ENCODE results near the gene HDHD3.
A peak's percentile ranks its signal among the peaks of the same experiment; 100 is the strongest.

The HDHD3 gene

DNA sequence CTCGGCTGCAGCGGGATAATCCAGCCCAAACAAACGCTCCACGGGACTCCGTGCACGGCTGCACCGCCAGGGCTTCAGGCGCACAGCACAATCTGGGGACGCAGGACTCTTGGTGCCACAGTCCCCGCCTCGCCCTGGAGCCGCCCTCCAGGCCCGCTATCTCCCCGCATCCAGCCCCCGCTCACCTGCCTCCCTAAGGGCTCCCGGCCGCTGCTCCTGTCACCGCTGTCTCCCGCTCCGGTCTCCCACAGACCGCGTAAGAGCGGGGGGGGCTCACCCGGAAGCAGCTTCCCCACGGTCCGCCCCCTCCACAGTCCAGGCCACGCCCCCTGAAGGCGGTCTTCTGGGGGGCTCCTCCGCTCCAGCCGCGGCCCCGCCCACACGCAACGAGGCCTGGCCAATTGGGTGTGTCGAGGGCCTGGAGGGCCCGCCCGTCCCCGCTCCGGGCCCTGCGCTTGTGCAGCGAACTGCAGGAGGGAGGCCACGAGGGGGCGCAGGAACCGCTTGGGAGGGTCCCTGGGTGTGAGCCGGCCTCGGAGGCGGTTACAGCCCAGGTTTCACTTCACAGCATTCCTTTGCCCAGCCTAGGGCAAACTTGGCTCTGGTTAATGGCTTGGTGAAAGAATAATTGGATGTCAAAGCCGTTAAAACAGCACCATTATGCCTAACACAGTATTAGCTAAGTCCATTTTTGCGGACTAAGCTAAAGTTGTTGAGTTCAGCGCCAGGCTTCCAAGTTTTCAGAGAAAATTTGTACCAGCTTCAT lies 24.4 kb upstream of the HDHD3 start, which contains the start of gene ALAD:
Gene ALAD, minus strand, starts transcription at position 258 of the 766 bp plus-strand sequence. CDS start 7,725 bp downstream, outside the sequence.
- Histone ChIP-seq H3K4me3 (ENCODE audit: low read depth, low read length) (peak within 1 kb of the TSS; percentile 88), H3K27me3 (ENCODE audit: control insufficient read depth, insufficient read depth, low read length) (no peaks in the 10 kb centered on the region), H3K9ac (ENCODE audit: low read depth, low read length) (peak within 1 kb of the TSS; percentile 37), H3K4me1 (ENCODE audit: control insufficient read depth, insufficient read depth, low read length) (no peaks in the 10 kb centered on the region), H3K9me3 (ENCODE audit: control insufficient read depth, insufficient read depth, low read length) (no peaks in the 10 kb centered on the region), H3K36me3 (ENCODE audit: control insufficient read depth, insufficient read depth, low read length) (no peaks in the 10 kb centered on the region)

GRCh38 chr9:113399646-113400200 lies 22.9 kb upstream of the HDHD3 start:
- no peaks in the 10 kb centered on the region for H3K36me3 ChIP-seq (ENCODE audit: control insufficient read depth, insufficient read depth, low read length)
- H3K9me3 ChIP-seq (ENCODE audit: control insufficient read depth, insufficient read depth, low read length): no peaks in the 10 kb centered on the region
- H3K4me3 ChIP-seq (ENCODE audit: low read depth, low read length): no peak overlapping the region
- no peak overlapping the region for H3K9ac ChIP-seq (ENCODE audit: low read depth, low read length)
- H3K4me1 ChIP-seq (ENCODE audit: control insufficient read depth, insufficient read depth, low read length): no peaks in the 10 kb centered on the region
- no peaks in the 10 kb centered on the region for H3K27me3 ChIP-seq (ENCODE audit: control insufficient read depth, insufficient read depth, low read length)

- Histone ChIP-seq H3K4me1 (ENCODE audit: control insufficient read depth, insufficient read depth, low read length) (no peaks in the 10 kb centered on the region), H3K9me3 (ENCODE audit: control insufficient read depth, insufficient read depth, low read length) (no peaks in the 10 kb centered on the region), H3K4me3 (ENCODE audit: low read depth, low read length) (no peak overlapping the region), H3K36me3 (ENCODE audit: control insufficient read depth, insufficient read depth, low read length) (no peaks in the 10 kb centered on the region), H3K27me3 (ENCODE audit: control insufficient read depth, insufficient read depth, low read length) (no peaks in the 10 kb centered on the region), H3K9ac (ENCODE audit: low read depth, low read length) (no peak overlapping the region)
Observed at GRCh38 chr9:113398796-113399195, 22.0 kb upstream of the HDHD3 start.

DNA sequence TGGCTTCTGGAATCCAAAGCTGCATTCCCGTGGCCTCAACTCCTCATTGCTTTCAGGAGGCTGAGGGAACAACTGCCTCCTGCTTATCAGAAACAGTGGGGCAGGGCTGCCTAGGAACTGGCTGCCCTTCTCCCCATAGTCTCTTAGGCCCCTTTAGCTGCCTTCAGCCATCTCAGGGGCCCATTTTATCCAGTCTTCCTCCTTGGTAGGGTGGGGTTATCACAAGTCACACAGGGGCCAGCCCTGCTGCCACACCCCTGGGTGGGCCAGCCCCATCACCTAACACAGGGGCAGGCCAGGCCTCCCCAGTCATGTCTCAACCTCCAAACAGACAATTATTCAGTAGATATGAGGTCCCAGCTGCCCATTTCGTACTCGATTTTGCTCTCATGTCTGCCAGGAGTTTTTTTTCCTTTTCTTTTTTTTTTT lies 20.4 kb upstream of the HDHD3 start:
- Histone ChIP-seq H3K4me3 (ENCODE audit: low read depth, low read length) (no peak overlapping the region), H3K9me3 (ENCODE audit: control insufficient read depth, insufficient read depth, low read length) (no peaks in the 10 kb centered on the region), H3K27me3 (ENCODE audit: control insufficient read depth, insufficient read depth, low read length) (no peaks in the 10 kb centered on the region), H3K36me3 (ENCODE audit: control insufficient read depth, insufficient read depth, low read length) (no peaks in the 10 kb centered on the region), H3K9ac (ENCODE audit: low read depth, low read length) (no peak overlapping the region), H3K4me1 (ENCODE audit: control insufficient read depth, insufficient read depth, low read length) (no peaks in the 10 kb centered on the region)

DNA sequence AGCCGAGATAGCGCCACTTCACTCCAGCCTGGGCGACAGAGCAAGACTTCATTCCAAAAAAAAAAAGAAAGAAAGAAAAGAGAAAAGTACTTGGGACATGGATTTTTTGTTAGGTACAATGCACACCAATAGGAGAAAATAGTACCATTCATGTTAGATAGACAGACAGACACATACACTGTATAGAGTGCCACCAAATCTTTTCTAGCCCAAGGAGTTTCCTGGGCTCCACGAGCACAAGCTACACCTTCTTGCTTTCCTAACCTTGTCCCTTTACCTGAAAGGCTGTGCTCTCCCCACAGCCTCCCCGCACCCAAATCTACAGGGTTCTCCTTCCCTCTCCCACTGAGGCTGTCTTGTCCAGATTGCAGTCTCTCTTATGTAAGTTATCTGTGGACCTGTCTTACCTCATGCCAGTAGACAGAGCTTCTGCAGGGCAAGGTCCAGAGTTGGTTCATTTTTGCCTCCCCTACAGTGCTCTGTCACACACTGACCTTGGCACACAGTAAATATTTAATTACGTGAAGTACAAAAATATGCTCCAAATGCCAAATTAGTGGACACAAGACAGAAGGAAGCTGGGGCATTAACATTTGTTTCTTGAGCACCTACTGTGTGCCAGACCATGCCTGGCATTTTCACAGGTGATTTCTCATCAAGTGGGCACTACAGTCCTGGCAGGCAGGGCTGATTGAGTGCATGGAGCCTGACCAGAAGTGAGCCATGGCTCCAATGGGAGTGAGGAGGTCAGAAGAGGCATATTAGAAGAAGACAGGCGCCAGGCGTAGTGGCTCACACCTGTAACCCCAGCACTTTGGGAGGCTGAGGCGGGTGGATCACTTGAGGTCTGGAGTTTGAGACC lies 18.4 kb upstream of the HDHD3 start:
- no peaks in the 10 kb centered on the region for H3K27me3 ChIP-seq (ENCODE audit: control insufficient read depth, insufficient read depth, low read length)
- H3K36me3 ChIP-seq (ENCODE audit: control insufficient read depth, insufficient read depth, low read length): peaks cover 6% of the 10 kb centered on the region

GRCh38 chr9:113393281-113393680 lies 16.5 kb upstream of the HDHD3 start:
- no peaks in the 10 kb centered on the region for H3K27me3 ChIP-seq (ENCODE audit: control insufficient read depth, insufficient read depth, low read length)
- no peaks in the 10 kb centered on the region for H3K4me1 ChIP-seq (ENCODE audit: control insufficient read depth, insufficient read depth, low read length)
- H3K9me3 ChIP-seq (ENCODE audit: control insufficient read depth, insufficient read depth, low read length): no peaks in the 10 kb centered on the region
- peaks cover 11% of the 10 kb centered on the region for H3K36me3 ChIP-seq (ENCODE audit: control insufficient read depth, insufficient read depth, low read length)
- no peak overlapping the region for H3K9ac ChIP-seq (ENCODE audit: low read depth, low read length)
- no peak overlapping the region for H3K4me3 ChIP-seq (ENCODE audit: low read depth, low read length)

More for the DNA sequence above, 18.4 kb upstream of the HDHD3 start:
- Histone ChIP-seq H3K9ac (ENCODE audit: low read depth, low read length) (no peak overlapping the region), H3K4me3 (ENCODE audit: low read depth, low read length) (no peak overlapping the region), H3K9me3 (ENCODE audit: control insufficient read depth, insufficient read depth, low read length) (no peaks in the 10 kb centered on the region), H3K4me1 (ENCODE audit: control insufficient read depth, insufficient read depth, low read length) (no peaks in the 10 kb centered on the region)

DNA sequence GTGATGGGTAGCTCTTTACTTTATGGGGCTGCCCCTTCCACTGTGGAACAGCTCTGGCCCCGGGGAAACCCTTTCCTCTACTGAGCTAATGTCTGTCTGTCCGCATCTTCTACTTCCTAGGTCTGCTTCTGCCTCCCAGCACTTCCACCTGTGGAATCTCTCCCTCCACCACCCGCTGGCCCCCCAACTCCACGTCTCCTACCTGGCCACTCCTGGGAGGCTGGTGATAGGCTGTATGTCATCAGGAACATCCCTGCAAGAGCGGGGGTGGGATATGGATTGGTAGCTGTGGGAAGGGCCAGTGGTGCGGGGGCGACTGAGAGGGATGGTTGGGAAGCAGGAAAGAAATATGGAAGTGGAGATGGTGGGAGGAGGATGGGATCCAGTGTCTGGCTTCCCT lies 15.1 kb upstream of the HDHD3 start:
- Histone ChIP-seq H3K36me3 (ENCODE audit: control insufficient read depth, insufficient read depth, low read length) (peaks cover 11% of the 10 kb centered on the region), H3K4me1 (ENCODE audit: control insufficient read depth, insufficient read depth, low read length) (no peaks in the 10 kb centered on the region)

GRCh38 chr9:113390192-113390960 lies 13.6 kb upstream of the HDHD3 start:
- H3K4me3 ChIP-seq (ENCODE audit: low read depth, low read length): no peak overlapping the region
- H3K36me3 ChIP-seq (ENCODE audit: control insufficient read depth, insufficient read depth, low read length): peaks cover 11% of the 10 kb centered on the region
- H3K9me3 ChIP-seq (ENCODE audit: control insufficient read depth, insufficient read depth, low read length): no peaks in the 10 kb centered on the region
- no peak overlapping the region for H3K9ac ChIP-seq (ENCODE audit: low read depth, low read length)
- H3K27me3 ChIP-seq (ENCODE audit: control insufficient read depth, insufficient read depth, low read length): no peaks in the 10 kb centered on the region
- H3K4me1 ChIP-seq (ENCODE audit: control insufficient read depth, insufficient read depth, low read length): no peaks in the 10 kb centered on the region

More for the DNA sequence above, 15.1 kb upstream of the HDHD3 start:
- no peak overlapping the region for H3K9ac ChIP-seq (ENCODE audit: low read depth, low read length)
- H3K9me3 ChIP-seq (ENCODE audit: control insufficient read depth, insufficient read depth, low read length): no peaks in the 10 kb centered on the region
- H3K27me3 ChIP-seq (ENCODE audit: control insufficient read depth, insufficient read depth, low read length): no peaks in the 10 kb centered on the region
- H3K4me3 ChIP-seq (ENCODE audit: low read depth, low read length): no peak overlapping the region

- Histone ChIP-seq H3K9me3 (ENCODE audit: control insufficient read depth, insufficient read depth, low read length) (no peaks in the 10 kb centered on the region), H3K27me3 (ENCODE audit: control insufficient read depth, insufficient read depth, low read length) (no peaks in the 10 kb centered on the region), H3K36me3 (ENCODE audit: control insufficient read depth, insufficient read depth, low read length) (peaks cover 11% of the 10 kb centered on the region), H3K4me3 (ENCODE audit: low read depth, low read length) (no peak overlapping the region), H3K4me1 (ENCODE audit: control insufficient read depth, insufficient read depth, low read length) (no peaks in the 10 kb centered on the region), H3K9ac (ENCODE audit: low read depth, low read length) (no peak overlapping the region)
Observed at GRCh38 chr9:113389451-113389850, 12.7 kb upstream of the HDHD3 start.

GRCh38 chr9:113388833-113389232 lies 12.0 kb upstream of the HDHD3 start:
- Histone ChIP-seq H3K4me3 (ENCODE audit: low read depth, low read length) (no peak overlapping the region), H3K4me1 (ENCODE audit: control insufficient read depth, insufficient read depth, low read length) (no peaks in the 10 kb centered on the region), H3K9me3 (ENCODE audit: control insufficient read depth, insufficient read depth, low read length) (no peaks in the 10 kb centered on the region), H3K9ac (ENCODE audit: low read depth, low read length) (no peak overlapping the region), H3K27me3 (ENCODE audit: control insufficient read depth, insufficient read depth, low read length) (no peaks in the 10 kb centered on the region), H3K36me3 (ENCODE audit: control insufficient read depth, insufficient read depth, low read length) (peaks cover 11% of the 10 kb centered on the region)

DNA sequence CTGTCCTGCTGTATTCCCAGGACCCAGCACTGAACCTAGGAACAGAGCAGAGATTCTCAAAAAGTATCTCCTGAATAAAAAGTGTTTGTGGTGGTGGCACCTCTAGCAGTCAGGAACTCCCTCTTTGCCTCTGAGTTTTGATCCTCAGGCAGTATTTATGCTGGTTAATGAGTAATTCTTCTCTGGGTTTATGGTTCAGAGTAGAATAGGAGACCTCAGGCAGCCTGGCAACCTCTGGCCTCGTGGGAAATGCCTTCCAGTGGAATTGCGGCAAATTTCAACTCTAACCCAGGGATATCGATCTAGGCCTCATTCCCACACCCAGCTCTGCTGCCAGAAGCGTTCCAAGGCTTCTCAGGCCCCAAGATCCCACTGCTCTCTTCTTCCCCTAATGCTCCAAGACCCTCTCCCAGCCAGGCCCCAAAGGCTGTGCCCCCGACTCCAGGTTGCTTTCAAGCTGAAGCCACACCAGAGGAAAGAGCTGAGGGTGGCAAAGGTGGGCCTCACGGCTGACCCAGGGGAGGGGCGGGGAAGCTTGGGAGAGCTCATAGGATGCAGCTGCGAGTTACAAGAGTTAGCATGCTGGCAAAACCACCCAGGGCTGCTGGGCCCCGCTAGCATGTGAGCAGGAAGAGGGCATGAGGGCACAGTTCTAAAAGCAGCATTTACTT lies 10.9 kb upstream of the HDHD3 start:
- H3K36me3 ChIP-seq (ENCODE audit: control insufficient read depth, insufficient read depth, low read length): peaks cover 11% of the 10 kb centered on the region
- H3K27me3 ChIP-seq (ENCODE audit: control insufficient read depth, insufficient read depth, low read length): no peaks in the 10 kb centered on the region
- H3K4me3 ChIP-seq (ENCODE audit: low read depth, low read length): no peak overlapping the region
- no peaks in the 10 kb centered on the region for H3K4me1 ChIP-seq (ENCODE audit: control insufficient read depth, insufficient read depth, low read length)
- H3K9ac ChIP-seq (ENCODE audit: low read depth, low read length): no peak overlapping the region
- no peaks in the 10 kb centered on the region for H3K9me3 ChIP-seq (ENCODE audit: control insufficient read depth, insufficient read depth, low read length)

All from iPS-15b (cell line).